ENCODE measurements around the gene MAN2B1. TPM values are rescaled to one million over a fixed set of nuclear protein-coding genes. Genes with fewer than 3 reads are reported as not detected.

The MAN2B1 gene
- total RNA-seq, 4 donors from 2014 or later, result 51.9 to 84.2 (median 68.0) TPM

DNA sequence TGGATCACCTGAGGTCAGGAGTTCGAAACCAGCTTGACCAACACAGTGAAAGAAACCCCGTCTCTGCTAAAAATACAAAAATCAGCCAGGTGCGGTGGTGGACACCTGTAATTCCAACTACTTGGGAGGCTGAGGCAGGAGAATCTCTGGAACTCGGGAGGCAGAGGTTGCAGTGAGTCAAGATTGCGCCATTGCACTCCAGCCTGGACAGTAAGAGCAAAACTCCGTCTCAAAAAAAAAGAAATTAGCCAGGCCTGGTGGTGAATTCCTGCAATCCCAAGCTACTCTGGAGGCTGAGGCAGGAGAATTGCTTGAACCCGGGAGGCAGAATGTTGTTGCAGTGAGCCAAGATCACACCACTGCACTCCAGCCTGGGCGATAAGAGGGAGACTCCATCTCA is 42.1 kb upstream of the MAN2B1 start:
- Histone ChIP-seq H3K36me3 (peaks cover 0 to 93% (median 0%) of the 10 kb centered on the region in 3 donors), H3K4me1 (no peaks in the 10 kb centered on the region)

DNA sequence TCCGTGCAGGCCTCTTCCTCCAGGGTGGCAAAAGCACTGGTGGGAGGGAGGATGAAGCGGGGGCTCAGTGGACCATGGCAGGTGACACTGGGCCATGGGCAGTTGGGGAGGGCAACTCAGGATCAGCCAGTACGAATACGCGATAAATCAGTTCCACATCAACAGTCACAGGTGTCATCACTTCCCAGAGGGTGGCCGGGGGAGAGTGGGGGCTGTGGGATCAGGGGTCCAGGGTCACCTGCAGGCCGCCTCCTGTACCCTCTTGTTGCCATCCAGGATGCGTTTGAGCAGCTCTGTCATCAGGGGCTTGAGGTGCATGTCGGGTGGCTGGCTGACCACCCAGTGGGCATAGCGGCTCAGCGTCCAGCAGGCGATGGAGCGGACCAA is 39.8 kb upstream of the MAN2B1 start:
- Histone ChIP-seq H3K27me3 (no peaks in the 10 kb centered on the region), H3K4me3 (no peak overlapping the region), H3K9me3 (no peaks in the 10 kb centered on the region), H3K27ac (no peak overlapping the region), H3K4me1 (no peaks in the 10 kb centered on the region), H3K36me3 (peaks cover 0 to 99% (median 0%) of the 10 kb centered on the region in 3 donors)
- no peak for DNase-seq
- no peak for TF ChIP-seq POLR2A (IDR thresholded peaks at IDR 0.05)
- TF ChIP-seq, protein P1, sequence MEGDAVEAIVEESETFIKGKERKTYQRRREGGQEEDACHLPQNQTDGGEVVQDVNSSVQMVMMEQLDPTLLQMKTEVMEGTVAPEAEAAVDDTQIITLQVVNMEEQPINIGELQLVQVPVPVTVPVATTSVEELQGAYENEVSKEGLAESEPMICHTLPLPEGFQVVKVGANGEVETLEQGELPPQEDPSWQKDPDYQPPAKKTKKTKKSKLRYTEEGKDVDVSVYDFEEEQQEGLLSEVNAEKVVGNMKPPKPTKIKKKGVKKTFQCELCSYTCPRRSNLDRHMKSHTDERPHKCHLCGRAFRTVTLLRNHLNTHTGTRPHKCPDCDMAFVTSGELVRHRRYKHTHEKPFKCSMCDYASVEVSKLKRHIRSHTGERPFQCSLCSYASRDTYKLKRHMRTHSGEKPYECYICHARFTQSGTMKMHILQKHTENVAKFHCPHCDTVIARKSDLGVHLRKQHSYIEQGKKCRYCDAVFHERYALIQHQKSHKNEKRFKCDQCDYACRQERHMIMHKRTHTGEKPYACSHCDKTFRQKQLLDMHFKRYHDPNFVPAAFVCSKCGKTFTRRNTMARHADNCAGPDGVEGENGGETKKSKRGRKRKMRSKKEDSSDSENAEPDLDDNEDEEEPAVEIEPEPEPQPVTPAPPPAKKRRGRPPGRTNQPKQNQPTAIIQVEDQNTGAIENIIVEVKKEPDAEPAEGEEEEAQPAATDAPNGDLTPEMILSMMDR (IDR thresholded peaks at IDR 0.05), result no peak

More for the DNA sequence above, 42.1 kb upstream of the MAN2B1 start:
- H3K27me3 ChIP-seq, result no peaks in the 10 kb centered on the region
- no peak overlapping the region for H3K27ac ChIP-seq
- H3K4me3 ChIP-seq, result no peak overlapping the region
- TF ChIP-seq, protein P1 (IDR thresholded peaks at IDR 0.05), result no peak
- H3K9me3 ChIP-seq, result no peaks in the 10 kb centered on the region
- no peak for DNase-seq

DNA sequence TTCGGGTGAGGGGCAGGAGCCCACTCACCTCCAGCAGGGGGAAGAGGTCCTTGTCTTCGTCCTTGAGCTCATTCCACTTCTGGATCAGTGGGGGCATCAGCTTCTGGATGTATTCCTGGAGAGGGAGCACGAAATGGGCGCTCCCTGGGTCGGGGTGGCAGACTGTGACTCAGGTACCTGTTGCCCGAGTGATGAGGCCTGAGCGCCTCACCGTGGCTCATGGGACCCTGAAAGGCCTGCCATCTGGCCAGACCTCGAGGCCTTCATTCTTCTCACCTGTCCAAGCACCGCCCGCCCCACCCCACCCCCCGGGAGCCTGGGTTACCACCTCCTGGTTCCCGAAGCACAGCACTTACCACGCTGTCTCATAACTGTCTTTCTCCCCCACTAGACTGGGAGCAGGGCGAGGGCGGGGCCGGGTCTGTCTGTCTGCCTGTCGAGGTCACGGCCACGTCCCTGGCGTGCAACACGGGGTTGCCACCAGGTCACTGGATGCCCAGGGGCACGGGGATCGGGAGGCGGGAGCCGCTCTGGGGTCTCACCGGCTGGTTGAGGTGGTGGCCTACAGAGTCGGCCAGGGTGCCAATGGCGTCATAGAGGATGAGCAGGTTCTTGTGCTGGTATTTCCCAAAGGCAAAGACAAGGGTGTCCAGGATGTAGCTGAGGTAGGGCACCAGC is 39.3 kb upstream of the MAN2B1 start:
- DNase-seq, result no peak
- no peaks in the 10 kb centered on the region for H3K9me3 ChIP-seq

DNA sequence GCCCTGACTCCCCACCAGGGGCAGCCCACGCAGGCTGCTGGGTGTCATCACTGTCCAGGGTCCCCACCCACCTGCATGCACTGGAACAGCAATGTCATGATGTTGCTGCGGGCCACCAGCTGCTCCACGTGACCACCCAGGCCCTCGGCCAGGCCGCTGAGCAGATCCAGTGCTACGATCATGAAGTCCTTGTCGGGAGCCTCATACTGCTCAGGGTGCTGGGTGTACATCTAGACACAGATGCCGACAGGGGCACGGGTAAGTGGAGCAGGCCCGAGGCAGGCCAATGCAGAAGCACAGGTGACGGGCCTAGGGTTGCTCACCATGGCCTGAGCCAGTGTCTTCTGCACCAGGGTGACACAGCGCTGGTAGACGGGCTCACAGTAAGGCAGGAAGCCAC is 38.6 kb upstream of the MAN2B1 start:
- TF ChIP-seq, protein P1 (IDR thresholded peaks at IDR 0.05), result no peak
- no peak for DNase-seq
- H3K9me3 ChIP-seq, result no peaks in the 10 kb centered on the region
- H3K4me3 ChIP-seq, result no peak overlapping the region
- no peaks in the 10 kb centered on the region for H3K27me3 ChIP-seq
- H3K4me1 ChIP-seq, result no peaks in the 10 kb centered on the region
- H3K36me3 ChIP-seq, result peaks cover 0 to 99% (median 0%) of the 10 kb centered on the region in 3 donors
- no peak overlapping the region for H3K27ac ChIP-seq

More for the DNA sequence above, 39.3 kb upstream of the MAN2B1 start:
- H3K36me3 ChIP-seq, result peaks cover 0 to 99% (median 0%) of the 10 kb centered on the region in 3 donors
- no peaks in the 10 kb centered on the region for H3K4me1 ChIP-seq
- H3K27me3 ChIP-seq, result no peaks in the 10 kb centered on the region
- H3K4me3 ChIP-seq, result no peak overlapping the region
- H3K27ac ChIP-seq, result no peak overlapping the region
- TF ChIP-seq, protein P1 (IDR thresholded peaks at IDR 0.05), result no peak
- TF ChIP-seq POLR2A (IDR thresholded peaks at IDR 0.05), result no peak

DNA sequence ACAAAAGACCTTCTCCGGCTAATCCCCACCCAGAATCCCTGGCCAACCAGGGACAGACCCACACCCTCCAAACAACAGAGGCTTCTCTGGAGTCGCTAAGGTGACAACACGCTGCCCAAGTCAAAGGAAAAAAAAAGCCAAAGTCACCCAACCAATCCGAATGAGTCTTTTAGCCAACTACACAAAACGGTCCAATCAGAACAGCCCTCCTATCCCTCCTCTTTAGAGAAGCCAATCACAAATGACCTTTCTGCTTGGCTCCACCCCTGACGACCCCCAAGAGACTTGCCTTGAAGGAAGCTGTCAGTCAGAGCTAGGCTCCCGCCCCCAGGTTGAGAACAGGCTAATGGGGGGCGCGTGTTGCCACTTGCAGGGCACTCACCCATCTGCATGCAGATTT is 36.5 kb upstream of the MAN2B1 start:
- no peak for DNase-seq
- Histone ChIP-seq H3K4me1 (no peaks in the 10 kb centered on the region), H3K4me3 (no peak overlapping the region), H3K27ac (no peak overlapping the region), H3K27me3 (no peaks in the 10 kb centered on the region), H3K36me3 (peaks cover 0 to 84% (median 0%) of the 10 kb centered on the region in 3 donors), H3K9me3 (no peaks in the 10 kb centered on the region)
- TF ChIP-seq, protein P1 (IDR thresholded peaks at IDR 0.05), result no peak
- no peak for TF ChIP-seq POLR2A (IDR thresholded peaks at IDR 0.05)

All from Peyer's patch (tissue), 4 donors.